ENCODE data around the gene LY9.

Gene LY9

DNA sequence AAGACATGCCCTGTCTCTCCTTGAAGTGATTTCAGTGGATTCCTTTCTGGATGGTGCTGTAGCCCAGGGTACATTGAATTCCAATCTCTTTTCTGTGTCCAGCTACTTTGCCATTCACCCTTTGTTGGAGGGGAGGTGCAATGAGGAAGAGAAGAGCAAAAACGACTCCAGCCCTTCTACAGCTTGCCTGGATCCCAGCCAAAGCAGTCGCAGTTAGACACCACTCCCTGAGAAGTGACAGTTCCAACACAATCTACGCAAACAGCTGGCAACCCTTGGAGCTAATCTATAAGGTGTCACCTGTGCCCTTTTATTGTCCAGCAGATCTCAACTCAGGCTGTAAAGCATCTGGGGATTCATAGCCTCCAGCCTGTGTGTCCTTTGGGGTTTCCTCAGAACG lies 62.1 kb downstream of the LY9 start:
- DNase-seq (ENCODE audit: low read depth, low spot score) = no peak
- in situ Hi-C loops (cut with HindIII; ENCODE audit: low sequenced_read_pairs) = no loop called here
- no peak overlapping the region for H3K4me3 ChIP-seq (ENCODE audit: low read depth, low read length)
- TF ChIP-seq CTCF (IDR thresholded peaks at IDR 0.05; ENCODE audit: low read depth, low read length) = no peak

DNA sequence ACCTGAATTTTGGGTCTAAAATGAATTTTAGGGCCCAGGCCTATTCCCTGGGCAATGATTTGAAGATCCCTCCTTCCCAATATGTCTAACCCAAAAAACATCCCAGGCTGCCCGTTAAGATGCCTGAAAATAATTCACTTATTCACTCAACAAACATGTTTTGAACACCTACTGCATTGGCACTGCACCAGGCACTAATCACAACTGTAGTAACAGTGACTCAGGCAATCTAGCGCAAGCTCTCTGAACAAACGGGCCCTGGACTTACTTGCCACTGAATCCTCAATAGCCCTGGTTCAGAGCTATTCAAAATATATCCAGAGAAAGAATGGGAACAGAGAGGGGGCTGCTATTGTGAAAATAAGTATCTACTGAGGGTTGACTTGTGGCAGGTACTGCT lies 62.5 kb downstream of the LY9 start:
- DNase-seq (ENCODE audit: low read depth, low spot score) = no peak
- in situ Hi-C loops (cut with HindIII; ENCODE audit: low sequenced_read_pairs) = no loop called here
- TF ChIP-seq CTCF (IDR thresholded peaks at IDR 0.05; ENCODE audit: low read depth, low read length) = no peak
- H3K4me3 ChIP-seq (ENCODE audit: low read depth, low read length) = no peak overlapping the region

- no peak for TF ChIP-seq CTCF (IDR thresholded peaks at IDR 0.05; ENCODE audit: low read depth, low read length)
- in situ Hi-C loops (cut with HindIII; ENCODE audit: low sequenced_read_pairs) = no loop called here
These were observed 63.2 kb downstream of the LY9 start for GRCh38 chr1:160859166-160859565.

GRCh38 chr1:160860840-160861505 lies 65.0 kb downstream of the LY9 start:
- in situ Hi-C loops (cut with HindIII; ENCODE audit: low sequenced_read_pairs) = no loop called here
- DNase-seq (ENCODE audit: low read depth, low spot score) = no peak
- no peak overlapping the region for H3K4me3 ChIP-seq (ENCODE audit: low read depth, low read length)
- no peak for TF ChIP-seq CTCF (IDR thresholded peaks at IDR 0.05; ENCODE audit: low read depth, low read length)

More at GRCh38 chr1:160859166-160859565, 63.2 kb downstream of the LY9 start:
- DNase-seq (ENCODE audit: low read depth, low spot score) = no peak
- H3K4me3 ChIP-seq (ENCODE audit: low read depth, low read length) = no peak overlapping the region

DNA sequence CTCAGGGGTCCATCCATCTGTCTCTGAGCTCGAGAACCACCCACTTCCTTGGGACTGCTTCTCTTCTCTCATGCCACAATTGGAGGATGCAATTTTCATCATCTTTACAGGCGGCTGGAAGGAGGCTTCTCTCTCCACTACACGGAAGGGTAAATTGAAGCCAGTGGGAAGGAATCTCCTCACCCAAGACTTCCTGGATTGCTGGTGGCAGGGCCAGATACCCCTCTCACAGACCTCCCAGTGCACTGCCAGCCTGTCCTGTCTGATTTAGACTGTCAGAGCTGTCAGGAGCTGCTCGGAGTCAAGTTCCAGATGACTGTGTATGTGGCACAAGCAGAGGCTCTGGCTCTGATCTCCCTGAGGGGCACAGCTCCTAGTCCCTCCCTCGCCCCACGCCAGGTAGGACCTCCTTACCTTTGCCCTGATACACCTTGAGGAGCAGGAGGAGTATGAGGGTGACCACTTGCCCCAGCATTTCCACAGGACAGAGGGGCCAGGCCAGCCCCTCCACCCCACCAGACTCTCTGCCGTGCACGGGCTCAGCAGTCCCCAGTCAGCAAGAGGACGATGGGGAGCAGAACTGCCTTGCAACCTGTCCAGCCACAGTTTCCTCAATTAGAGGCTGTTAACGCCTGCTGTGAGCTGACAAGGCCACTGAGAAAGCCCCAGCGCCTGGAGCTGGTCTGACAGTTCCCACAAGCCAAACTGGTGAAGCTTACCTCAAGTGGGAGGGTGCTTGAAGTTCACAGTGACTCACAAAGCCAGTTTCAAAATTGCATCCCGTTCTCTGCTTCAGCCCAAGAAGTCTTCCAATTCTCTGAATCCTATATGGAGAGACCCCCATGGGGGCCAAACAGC lies 66.5 kb downstream of the LY9 start, which contains the start of gene CD244:
TSS of gene CD244 (minus strand) at position 685 of the 858 bp plus-strand sequence. CDS start at position 475, 210 bp downstream.
- DNase-seq (ENCODE audit: low read depth, low spot score) = no peak
- in situ Hi-C loops (cut with HindIII; ENCODE audit: low sequenced_read_pairs) = no loop called here
- no peak for TF ChIP-seq CTCF (IDR thresholded peaks at IDR 0.05; ENCODE audit: low read depth, low read length)
- H3K4me3 ChIP-seq (ENCODE audit: low read depth, low read length) = no peak within 1 kb of the TSS

DNA sequence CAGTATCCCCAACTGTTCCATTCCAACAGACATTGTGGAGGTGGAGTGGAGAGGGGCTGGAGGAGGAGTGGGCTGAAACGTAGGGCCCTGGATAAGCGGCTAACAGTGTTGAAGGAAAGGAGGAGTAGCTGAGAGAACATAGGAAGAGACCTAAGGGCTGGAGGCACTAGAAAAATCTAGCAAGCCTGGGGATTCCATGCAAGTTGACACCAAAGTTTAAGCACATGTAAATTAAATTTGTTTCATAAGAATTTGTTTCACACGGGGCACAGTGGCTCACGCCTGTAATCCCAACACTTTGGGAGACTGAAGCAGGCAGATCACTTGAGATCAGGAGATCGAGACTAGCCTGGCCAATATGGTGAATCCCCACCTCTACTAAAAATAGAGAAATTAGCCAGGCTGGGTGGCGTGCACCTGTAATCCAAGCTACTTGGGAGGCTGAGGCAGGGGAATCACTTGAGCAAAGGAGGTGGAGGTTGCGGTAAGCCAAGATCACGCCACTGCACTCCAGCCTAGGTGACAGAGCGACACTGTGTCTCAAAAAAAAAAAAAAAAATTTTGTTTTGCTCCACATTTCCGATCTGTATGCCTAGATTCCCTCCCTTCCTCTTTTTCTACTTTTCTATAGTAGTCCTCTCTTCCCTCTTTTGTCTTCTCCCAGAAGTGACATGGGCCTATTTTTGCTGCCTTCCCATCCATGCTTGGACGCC lies 67.2 kb downstream of the LY9 start:
- H3K4me3 ChIP-seq (ENCODE audit: low read depth, low read length) = no peak overlapping the region
- no peak for TF ChIP-seq CTCF (IDR thresholded peaks at IDR 0.05; ENCODE audit: low read depth, low read length)
- DNase-seq (ENCODE audit: low read depth, low spot score) = no peak
- in situ Hi-C loops (cut with HindIII; ENCODE audit: low sequenced_read_pairs) = no loop called here
